ENCODE results near the gene MYH7B. TPM values are rescaled to one million over a fixed set of nuclear protein-coding genes. Genes with fewer than 3 reads are reported as not detected.

MYH7B gene
- total RNA-seq, 1 experiment from 2014 or later, result 0.22 TPM

GRCh38 chr20:34970193-34970840 is 14.6 kb downstream of the MYH7B start:
- peaks cover 20 to 21% of the 10 kb centered on the region in 2 experiments for H3K4me1 Mint-ChIP-seq
- Histone ChIP-seq H2BK15ac (ENCODE audit: low read depth, low read length) (no peak overlapping the region), H3K27me3 (ENCODE audit: insufficient read depth, low read length) (no peaks in the 10 kb centered on the region), H2BK5ac (ENCODE audit: insufficient read length, low read length) (no peak overlapping the region), H3K79me2 (ENCODE audit: insufficient read depth, low read length) (no peaks in the 10 kb centered on the region), H3K18ac (ENCODE audit: insufficient read length, low read depth, low read length) (no peak overlapping the region), H3T11ph (ENCODE audit: low read length) (no peak overlapping the region), H3K4me1 (ENCODE audit: insufficient read depth, low read length) (no peaks in the 10 kb centered on the region; the same call in 1 of the 2 replicates), H3K9ac (ENCODE audit: extremely low read depth, insufficient read length, low read length) (no peak overlapping the region), H3K27ac (ENCODE audit: insufficient read length, low read depth, low read length) (no peak overlapping the region), H2BK12ac (ENCODE audit: insufficient read length, low read depth, low read length) (no peak overlapping the region), H3K56ac (ENCODE audit: insufficient read length, low read depth, low read length) (no peak overlapping the region), H4K5ac (ENCODE audit: insufficient read length, low read depth, low read length) (no peak overlapping the region), H4K20me1 (ENCODE audit: control insufficient read depth, insufficient read depth, insufficient read length) (no peaks in the 10 kb centered on the region), H4K8ac (replicated peaks; ENCODE audit: insufficient read length, low read depth, low read length) (no peak overlapping the region), H2BK120ac (ENCODE audit: low read depth, low read length, poor library complexity, severe bottlenecking) (no peak overlapping the region), H3K23ac (ENCODE audit: insufficient read length, low read depth, low read length) (no peak overlapping the region), H3K9me3 (ENCODE audit: control insufficient read depth, low read depth, low read length) (no peaks in the 10 kb centered on the region), H3K4ac (ENCODE audit: low read depth, low read length) (no peak overlapping the region), H4K91ac (ENCODE audit: insufficient read length, low read depth, low read length) (no peak overlapping the region), H2AFZ (ENCODE audit: low read length) (no peak overlapping the region), H3K23me2 (ENCODE audit: insufficient read length, low read depth, low read length, poor library complexity, severe bottlenecking) (no peaks in the 10 kb centered on the region), H3K14ac (ENCODE audit: insufficient read depth, low read length) (no peak overlapping the region), H2BK20ac (ENCODE audit: low read depth, low read length, poor library complexity, severe bottlenecking) (no peak overlapping the region), H3K79me1 (ENCODE audit: insufficient read depth, low read depth, low read length, poor library complexity, severe bottlenecking) (no peaks in the 10 kb centered on the region), H3K4me2 (ENCODE audit: insufficient read depth, insufficient read length, low read length) (no peak overlapping the region), H2AK5ac (ENCODE audit: insufficient read length, low read length) (no peak overlapping the region)
- no peak for DNase-seq
- no peak overlapping the region for H3K4me3 Mint-ChIP-seq
- H3K27me3 Mint-ChIP-seq (ENCODE audit: low read depth), result peaks cover 26% of the 10 kb centered on the region
- WGBS (ENCODE audit: extremely low coverage, insufficient read length, low lambda C conversion rate), result no CpG with 5 or more reads among the region's 7 CpGs
- no peaks in the 10 kb centered on the region for H3K36me3 Mint-ChIP-seq (ENCODE audit: insufficient read depth in 1 of 3, low read depth in 3 of 3)
- TF ChIP-seq CTCF (conservative IDR thresholded peaks at IDR 0.05), result no peak
- H3K9me3 Mint-ChIP-seq, result no peaks in the 10 kb centered on the region
- H3K27ac Mint-ChIP-seq, result no peak overlapping the region
